HepG2 (cell line): ENCODE data around the gene GRB10. TPM values are rescaled to one million over a fixed set of nuclear protein-coding genes. Genes with fewer than 3 reads are reported as not detected.

Experiments
- ATAC-seq: fragments of 200-7000 bp; cut with Tn5 transposase; 3 replicates; pipeline ENCODE4 v1.9.1; 2020; ENCODE audit warnings: mild to moderate bottlenecking, moderate library complexity
- BruUV-seq: library from RNA; stranded (reverse); fragments of 400-500 nt; replicated peaks from 2 replicates; lab custom pipeline; 2021; lab: Mats Ljungman, UMichigan
- CTCF ChIA-PET: fragments of 300-600 bp; formaldehyde crosslinking; extraction: SDS; loops from one replicate; lab custom pipeline; 2021; ENCODE audit warnings: low total read pairs, inconsistent platforms, low intra/inter-chr PET ratio; lab: Yijun Ruan, JAX
- POLR2A ChIA-PET: fragments of 350-600 bp; sonication (Branson Sonifier 250); formaldehyde crosslinking; loops from one replicate; lab custom pipeline; 2020; ENCODE audit warnings: antibody characterized with exemption, inconsistent platforms; lab: Yijun Ruan, JAX
- DNase-seq: peaks from one replicate; pipeline ENCODE4 v3.0.0-alpha.2; 2015; ENCODE audit warnings: low spot score
- FAIRE-seq: peaks from 3 replicates; lab custom pipeline; 2011; peaks lifted over from hg19 to GRCh38; lab: Jason Lieb, UNC
- H2AFZ ChIP-seq: one replicate; pipeline ENCODE4 v1.6.1; 2011; ENCODE audit warnings: low read length, inconsistent platforms
- H3K27ac ChIP-seq: fragments of 300-600 bp; 3 replicates; pipeline ENCODE4 v1.8.0; 2011; ENCODE audit warnings: mixed run types, mild to moderate bottlenecking, mixed read lengths, low read length, inconsistent platforms; ENCODE audit not compliant: insufficient read depth; ENCODE audit errors: extremely low read length
- H3K27me3 ChIP-seq, 2 experiments: fragments of 200-600 bp in 1 of 2; 2 replicates in 1 of 2; 3 replicates in 1 of 2; pipeline versions ENCODE4 v1.6.0 to v1.8.0; 2011; ENCODE audit warnings: low read length in 2 of 2, mild to moderate bottlenecking in 2 of 2, moderate library complexity in 2 of 2, inconsistent platforms in 1 of 2; ENCODE audit not compliant: insufficient read depth in 2 of 2, control insufficient read depth in 1 of 2
- H3K36me3 ChIP-seq, 2 experiments: fragments of 200-600 bp in 1 of 2; replicated peaks in 1 of 2; 2 replicates in 1 of 2; 3 replicates in 1 of 2; pipeline versions ENCODE4 v1.5.1 to v1.8.0; 2011; ENCODE audit warnings: low read length in 2 of 2, inconsistent platforms in 1 of 2; ENCODE audit not compliant: insufficient read depth in 2 of 2, control insufficient read depth in 1 of 2
- H3K4me1 ChIP-seq: 2 replicates; pipeline ENCODE4 v1.5.1; 2012; ENCODE audit warnings: low read length, inconsistent platforms; ENCODE audit not compliant: insufficient read depth
- H3K4me2 ChIP-seq: 2 replicates; pipeline ENCODE4 v1.6.0; 2011; ENCODE audit warnings: low read depth, low read length, inconsistent platforms
- H3K4me3 ChIP-seq, 3 experiments: fragments of 200-600 bp in 1 of 3; sonication (generic), shearing (Covaris generic) in 1 of 3; replicated peaks in 1 of 3; 2 replicates each; pipeline ENCODE4 v1.5.1; 2011 to 2016; ENCODE audit warnings: low read length in 3 of 3, inconsistent platforms in 2 of 3, low read depth in 2 of 3, mild to moderate bottlenecking in 2 of 3, control low read depth in 1 of 3, mixed read lengths in 1 of 3; ENCODE audit not compliant: insufficient read depth in 1 of 3
- H3K79me2 ChIP-seq: one replicate; pipeline ENCODE4 v1.6.1; 2011; ENCODE audit warnings: low read length, inconsistent platforms; ENCODE audit not compliant: insufficient read depth
- H3K9ac ChIP-seq: 2 replicates; pipeline ENCODE4 v1.6.0; 2011; ENCODE audit warnings: mild to moderate bottlenecking, low read depth, low read length, inconsistent platforms; ENCODE audit not compliant: insufficient read depth
- H3K9me3 ChIP-seq: 2 replicates; pipeline ENCODE4 v1.5.1; 2012; ENCODE audit warnings: mild to moderate bottlenecking, low read length
- H4K20me1 ChIP-seq: 2 replicates; pipeline ENCODE4 v1.6.0; 2011; ENCODE audit warnings: inconsistent platforms, mild to moderate bottlenecking, low read length, moderate library complexity; ENCODE audit not compliant: insufficient read depth
- AFF4 ChIP-seq: sonication (generic); formaldehyde crosslinking; IDR thresholded peaks from 2 replicates; pipeline ENCODE4 v1.4.0; 2020; ENCODE audit warnings: missing genetic modification reagents
- MEF2D ChIP-seq: sonication (generic); formaldehyde crosslinking; IDR thresholded peaks from 2 replicates; pipeline ENCODE4 v1.5.1; 2020; ENCODE audit warnings: mild to moderate bottlenecking, missing genetic modification reagents
- PATZ1 ChIP-seq: sonication (generic); formaldehyde crosslinking; IDR thresholded peaks from 2 replicates; pipeline ENCODE4 v1.4.0; 2020; ENCODE audit warnings: missing genetic modification reagents
- RXRA ChIP-seq: sonication (generic); formaldehyde crosslinking; IDR thresholded peaks from 2 replicates; pipeline ENCODE4 v1.5.1; 2020; ENCODE audit warnings: missing genetic modification reagents
- STAG1 ChIP-seq: sonication (generic); formaldehyde crosslinking; IDR thresholded peaks from 2 replicates; pipeline ENCODE4 v1.4.0; 2020; ENCODE audit warnings: missing genetic modification reagents
- THAP11 ChIP-seq: IDR thresholded peaks from 2 replicates; pipeline ENCODE4 v1.6.1; 2016; ENCODE audit warnings: missing biosample characterization, missing genetic modification reagents
- THAP9 ChIP-seq: sonication (generic); formaldehyde crosslinking; IDR thresholded peaks from 2 replicates; pipeline ENCODE4; 2020; ENCODE audit warnings: missing genetic modification reagents, mild to moderate bottlenecking, borderline replicate concordance
- YEATS4 ChIP-seq: sonication (generic); formaldehyde crosslinking; IDR thresholded peaks from 2 replicates; pipeline ENCODE4 v1.4.0; 2020; ENCODE audit warnings: missing genetic modification reagents, borderline replicate concordance
- ZBTB3 ChIP-seq: sonication (generic); formaldehyde crosslinking; IDR thresholded peaks from 2 replicates; pipeline ENCODE4 v1.4.0; 2020; ENCODE audit warnings: low read depth, mild to moderate bottlenecking, moderate library complexity, missing genetic modification reagents, borderline replicate concordance
- ZBTB43 ChIP-seq: sonication (generic); formaldehyde crosslinking; conservative IDR thresholded peaks from 2 replicates; pipeline ENCODE4 v1.4.0; 2020; ENCODE audit warnings: missing genetic modification reagents
- ZNF33B ChIP-seq: sonication (generic); formaldehyde crosslinking; IDR thresholded peaks from 2 replicates; pipeline ENCODE4 v1.5.1; 2020; ENCODE audit warnings: mild to moderate bottlenecking, missing genetic modification reagents
- ZNF441 ChIP-seq: sonication (generic); formaldehyde crosslinking; IDR thresholded peaks from 2 replicates; pipeline ENCODE4 v1.7.0; 2021; ENCODE audit warnings: missing genetic modification reagents, borderline replicate concordance
- ZNF790 ChIP-seq: sonication (generic); formaldehyde crosslinking; IDR thresholded peaks from 2 replicates; pipeline ENCODE4 v1.8.0; 2022; ENCODE audit warnings: missing genetic modification reagents, mild to moderate bottlenecking, borderline replicate concordance
- WGBS: methylation state at CpG from one replicate; pipeline ENCODE4 v1.1.6; 2017; ENCODE audit warnings: low lambda C conversion rate; 5-methylcytosine and 5-hydroxymethylcytosine counted together
- in situ Hi-C: cut with HindIII; loops from 2 replicates; pipeline ENCODE4 v1.10.0; 2017; ENCODE audit warnings: low pct_unique_long_range_greater_than_20kb; ENCODE audit not compliant: extremely low pct_ligation_motif_present
- intact Hi-C: fragments of 100-400 bp; cut with micrococcal nuclease; formaldehyde crosslinking; loops from one replicate; pipeline ENCODE4 v1.10.0; 2022; ENCODE audit not compliant: unreplicated experiment
- polyA plus RNA-seq, 8 experiments: library from polyadenylated mRNA; depleted of rRNA in 3 of 8; stranded (reverse) in 7 of 8; unstranded in 1 of 8; fragments of >200 nt; fragmentation: Illumina TruSeq in 4 of 8; extraction: Trizol in 4 of 8; gene quantifications; 2 replicates each; pipeline versions ENCODE4 v1.2.1 to v1.2.3, GENCODE V29; 2011 to 2016; ENCODE audit warnings: low read depth in 4 of 8, missing spikeins in 1 of 8, mixed read lengths in 1 of 8; ENCODE audit not compliant: insufficient read depth in 1 of 8
- total RNA-seq, 5 experiments: library from RNA; depleted of rRNA; stranded (reverse); fragments of >200 nt; fragmentation: Illumina TruSeq; extraction: Trizol; gene quantifications; 2 replicates each; pipeline ENCODE4 v1.2.3, GENCODE V29; 2016; ENCODE audit warnings: low read depth in 1 of 5

GRB10 gene
- total and polyA plus RNA-seq, 2 of the 13 experiments (the other 11 are each of a cell fraction or from before 2014, with no cell fraction given) = 4.0 to 6.8 TPM

GRCh38 chr7:50556247-50556991 is 226.3 kb downstream of the GRB10 start:
- Histone ChIP-seq H3K9me3 (no peaks in the 10 kb centered on the region), H3K9ac (no peak overlapping the region), H3K27ac (peak overlapping the region; percentile 30), H3K36me3 (peaks cover 0 to 5% of the 10 kb centered on the region in 2 experiments; a peak in 1 of 5 replicates), H3K27me3 (no peaks in the 10 kb centered on the region), H4K20me1 (0 out of 2 replicates have a peak, but pooled peaks cover 4% of the 10 kb centered on the region), H3K4me3 (no peak overlapping the region), H3K79me2 (peaks cover 35% of the 10 kb centered on the region), H3K4me2 (no peak overlapping the region; the same call in 1 of the 2 replicates), H2AFZ (no peak overlapping the region), H3K4me1 (peaks cover 97% of the 10 kb centered on the region)
- in situ Hi-C loops (no loop called here), intact Hi-C loops (no loop called here)
- DNase-seq (peak; percentile 75), ATAC-seq (peak; percentile 24), FAIRE-seq (peak; percentile 64)
- BruUV-seq = no TSS peak
- CTCF ChIA-PET = no interaction called here
- POLR2A ChIA-PET = interaction anchor here (0.9 to 3.4 kb wide), 4 partner anchors 9 to 35 kb away, joined by 3 to 28 read pairs (median 4); partner anchors contain the start of gene DDC
- WGBS = 58% methylated on average over 8 of the region's 8 CpGs
- TF ChIP-seq THAP11 (CRISPR knock-in tag) (no peak), RXRA (CRISPR knock-in tag) (no peak), ZBTB43 (CRISPR knock-in tag) (no peak), ZNF33B (CRISPR knock-in tag) (no peak), STAG1 (CRISPR knock-in tag) (no peak), AFF4 (CRISPR knock-in tag) (no peak), MEF2D (CRISPR knock-in tag) (no peak), ZBTB3 (no peak), ZNF790 (no peak), ZNF441 (CRISPR knock-in tag) (no peak), YEATS4 (no peak), PATZ1 (no peak), THAP9 (CRISPR knock-in tag) (no peak)
